Osteocyte (in vitro differentiated cells): ENCODE measurements around the gene TSPYL1. TPM values are rescaled to one million over a fixed set of nuclear protein-coding genes. Genes with fewer than 3 reads are reported as not detected.

Experiments
- DNase-seq: peaks from one replicate; pipeline ENCODE4 v3.0.0; 2021; ENCODE audit warnings: mixed read lengths; ENCODE audit not compliant: unreplicated experiment; ENCODE audit errors: extremely low spot score
- H3K27ac Mint-ChIP-seq: one replicate; pipeline ENCODE4 v1.8.0; 2021; ENCODE audit warnings: mild to moderate bottlenecking, mixed read lengths; ENCODE audit not compliant: unreplicated experiment
- H3K27me3 Mint-ChIP-seq: one replicate; pipeline ENCODE4 v1.8.0; 2021; ENCODE audit warnings: mixed read lengths; ENCODE audit not compliant: unreplicated experiment
- H3K36me3 Mint-ChIP-seq: one replicate; pipeline ENCODE4 v1.8.0; 2021; ENCODE audit warnings: mixed read lengths; ENCODE audit not compliant: unreplicated experiment
- H3K4me1 Mint-ChIP-seq: one replicate; pipeline ENCODE4 v1.8.0; 2021; ENCODE audit warnings: mixed read lengths; ENCODE audit not compliant: unreplicated experiment
- H3K4me3 Mint-ChIP-seq: one replicate; pipeline ENCODE4 v1.8.0; 2021; ENCODE audit warnings: mild to moderate bottlenecking, moderate library complexity, mixed read lengths; ENCODE audit not compliant: unreplicated experiment
- H3K9me3 Mint-ChIP-seq: one replicate; pipeline ENCODE4 v1.8.0; 2021; ENCODE audit warnings: mixed read lengths; ENCODE audit not compliant: unreplicated experiment
- CTCF ChIP-seq: fragments of 200-600 bp; sonication (generic); IDR thresholded peaks from 2 replicates; pipeline ENCODE4 v1.5.0; 2021; ENCODE audit warnings: antibody characterized with exemption, mild to moderate bottlenecking, moderate library complexity
- total RNA-seq: library from RNA; stranded (reverse); gene quantifications from 2 replicates; pipeline ENCODE4 v1.2.1, GENCODE V29; 2021

TSPYL1 gene
- total RNA-seq, 1 donor from 2014 or later: 65.3 TPM

- H3K4me3 Mint-ChIP-seq: no peak overlapping the region
- no peaks in the 10 kb centered on the region for H3K27me3 Mint-ChIP-seq
- peaks cover 2% of the 10 kb centered on the region for H3K36me3 Mint-ChIP-seq
- no peak overlapping the region for H3K27ac Mint-ChIP-seq
- no peak for DNase-seq
- no peaks in the 10 kb centered on the region for H3K9me3 Mint-ChIP-seq
- peaks cover 16% of the 10 kb centered on the region for H3K4me1 Mint-ChIP-seq
- no peak for TF ChIP-seq CTCF
Observed at GRCh38 chr6:116239256-116239655, 40.5 kb downstream of the TSPYL1 start.

- Mint-ChIP-seq H3K27me3 (no peaks in the 10 kb centered on the region), H3K4me1 (peaks cover 16% of the 10 kb centered on the region), H3K9me3 (no peaks in the 10 kb centered on the region), H3K36me3 (peaks cover 2% of the 10 kb centered on the region), H3K27ac (peak overlapping the region; percentile 11), H3K4me3 (no peak overlapping the region)
- TF ChIP-seq CTCF: no peak
- DNase-seq: no peak
Observed at GRCh38 chr6:116238083-116238482, 41.6 kb downstream of the TSPYL1 start.

- Mint-ChIP-seq H3K9me3 (no peaks in the 10 kb centered on the region), H3K27ac (no peak overlapping the region), H3K27me3 (no peaks in the 10 kb centered on the region), H3K4me1 (peaks cover 16% of the 10 kb centered on the region), H3K36me3 (peaks cover 2% of the 10 kb centered on the region), H3K4me3 (no peak overlapping the region)
- no peak for DNase-seq
- no peak for TF ChIP-seq CTCF
Observed at GRCh38 chr6:116234689-116235088, 45.0 kb downstream of the TSPYL1 start.

GRCh38 chr6:116229287-116229913 lies 50.3 kb downstream of the TSPYL1 start:
- no peaks in the 10 kb centered on the region for H3K4me1 Mint-ChIP-seq
- no peak overlapping the region for H3K27ac Mint-ChIP-seq
- TF ChIP-seq CTCF: no peak
- no peak for DNase-seq
- no peaks in the 10 kb centered on the region for H3K36me3 Mint-ChIP-seq
- no peaks in the 10 kb centered on the region for H3K27me3 Mint-ChIP-seq
- no peak overlapping the region for H3K4me3 Mint-ChIP-seq
- no peaks in the 10 kb centered on the region for H3K9me3 Mint-ChIP-seq

Other genes starting within 250 kb of the TSPYL1 start
- 0.03 and 0.05 TPM in 2 replicates for gene FRK, start 219.0 kb downstream of the TSPYL1 start, total RNA-seq
- 16.0 TPM in 2 replicates for gene NT5DC1, start 179.1 kb downstream of the TSPYL1 start, total RNA-seq
- not detected in 2 replicates for gene COL10A1, start 153.8 kb downstream of the TSPYL1 start, total RNA-seq
- 29.6 and 32.6 TPM in 2 replicates for gene TSPYL4, start 25.9 kb downstream of the TSPYL1 start, total RNA-seq
- gene DSE, start 91.0 kb upstream of the TSPYL1 start, total RNA-seq: 57.2 and 67.1 TPM in 2 replicates
- 0.94 and 1.3 TPM in 2 replicates for gene CALHM6, start 181.4 kb upstream of the TSPYL1 start, total RNA-seq
- 4.9 and 5.6 TPM in 2 replicates for gene CALHM5, start 231.7 kb upstream of the TSPYL1 start, total RNA-seq